ENCODE data around the gene CUEDC1.

CUEDC1 gene, protein sequence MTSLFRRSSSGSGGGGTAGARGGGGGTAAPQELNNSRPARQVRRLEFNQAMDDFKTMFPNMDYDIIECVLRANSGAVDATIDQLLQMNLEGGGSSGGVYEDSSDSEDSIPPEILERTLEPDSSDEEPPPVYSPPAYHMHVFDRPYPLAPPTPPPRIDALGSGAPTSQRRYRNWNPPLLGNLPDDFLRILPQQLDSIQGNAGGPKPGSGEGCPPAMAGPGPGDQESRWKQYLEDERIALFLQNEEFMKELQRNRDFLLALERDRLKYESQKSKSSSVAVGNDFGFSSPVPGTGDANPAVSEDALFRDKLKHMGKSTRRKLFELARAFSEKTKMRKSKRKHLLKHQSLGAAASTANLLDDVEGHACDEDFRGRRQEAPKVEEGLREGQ

GRCh38 chr17:57955183-57955931, at the start of gene CUEDC1:
Gene CUEDC1 (minus strand): TSS chr17:57955412. CDS start chr17:57885564, 69,848 bp downstream.
- DNase-seq (ENCODE audit: low read depth) = peak; percentile 58

GRCh38 chr17:58004060-58004459, 48.8 kb upstream of the CUEDC1 start:
- no peak for DNase-seq (ENCODE audit: low read depth)

GRCh38 chr17:58002973-58003372, 47.8 kb upstream of the CUEDC1 start:
- DNase-seq (ENCODE audit: low read depth) = no peak

DNA sequence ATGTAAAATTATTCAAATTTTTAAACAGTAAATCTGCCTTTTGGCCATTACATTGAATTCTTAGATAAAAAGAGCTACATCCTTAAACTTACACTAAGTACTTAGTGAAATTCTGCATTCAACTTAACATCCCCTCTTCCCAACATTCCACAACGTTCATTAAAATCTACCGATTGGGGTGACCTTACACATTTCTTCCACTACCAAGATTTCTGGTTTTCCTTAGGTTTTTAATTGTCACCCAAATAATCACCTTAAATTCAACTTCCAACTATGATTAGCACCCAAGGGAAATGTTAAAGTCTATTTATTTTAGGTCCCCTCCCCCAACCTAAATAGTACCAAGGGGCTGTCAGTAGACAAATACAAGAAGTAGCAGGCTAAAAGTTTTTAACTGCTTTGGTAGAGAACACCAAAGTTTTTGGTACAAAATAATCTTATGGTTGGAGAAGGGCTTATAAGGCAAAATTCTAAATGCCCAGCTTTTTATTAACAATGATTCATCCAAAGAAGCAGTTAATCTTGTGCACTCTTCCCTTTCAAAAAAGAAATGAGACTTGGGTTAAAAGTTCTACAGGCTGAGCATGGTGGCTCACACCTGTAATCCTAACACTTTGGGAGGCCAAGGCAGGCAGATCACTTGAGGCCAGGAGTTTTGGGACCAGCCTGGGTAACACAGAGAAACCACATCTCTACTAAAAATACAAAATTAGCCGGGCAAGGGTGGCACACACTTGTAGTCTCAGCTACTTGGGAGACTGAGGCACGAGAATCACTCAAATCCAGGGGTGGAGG, 47.1 kb upstream of the CUEDC1 start:
- DNase-seq (ENCODE audit: low read depth) = no peak

- no peak for DNase-seq (ENCODE audit: low read depth)
Observed at GRCh38 chr17:58001461-58002124, 46.4 kb upstream of the CUEDC1 start.

GRCh38 chr17:57999496-58000017, 44.3 kb upstream of the CUEDC1 start:
- DNase-seq (ENCODE audit: low read depth) = no peak

DNA sequence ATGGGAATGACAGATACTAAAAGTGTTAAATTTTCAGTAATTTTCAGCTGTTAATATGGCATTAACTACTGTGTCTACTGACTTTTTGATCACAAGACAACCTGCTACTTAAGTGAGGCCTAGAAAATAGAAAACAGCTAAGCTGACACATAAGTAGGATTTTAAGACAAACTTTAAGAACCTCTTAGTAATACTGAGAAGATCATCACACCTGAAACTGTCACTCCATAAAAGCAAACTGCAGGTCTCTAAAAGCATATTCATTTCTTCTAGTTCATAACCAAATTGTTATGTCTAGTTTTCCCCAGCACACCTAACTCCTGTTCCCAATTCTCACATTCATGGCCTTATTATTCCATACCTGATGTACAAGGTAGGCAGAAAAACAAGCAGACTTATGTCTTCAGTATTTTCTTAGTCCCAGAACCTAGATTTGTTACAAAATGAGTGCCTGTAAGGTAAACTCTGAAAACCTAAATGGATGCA, 43.8 kb upstream of the CUEDC1 start:
- no peak for DNase-seq (ENCODE audit: low read depth)

DNA sequence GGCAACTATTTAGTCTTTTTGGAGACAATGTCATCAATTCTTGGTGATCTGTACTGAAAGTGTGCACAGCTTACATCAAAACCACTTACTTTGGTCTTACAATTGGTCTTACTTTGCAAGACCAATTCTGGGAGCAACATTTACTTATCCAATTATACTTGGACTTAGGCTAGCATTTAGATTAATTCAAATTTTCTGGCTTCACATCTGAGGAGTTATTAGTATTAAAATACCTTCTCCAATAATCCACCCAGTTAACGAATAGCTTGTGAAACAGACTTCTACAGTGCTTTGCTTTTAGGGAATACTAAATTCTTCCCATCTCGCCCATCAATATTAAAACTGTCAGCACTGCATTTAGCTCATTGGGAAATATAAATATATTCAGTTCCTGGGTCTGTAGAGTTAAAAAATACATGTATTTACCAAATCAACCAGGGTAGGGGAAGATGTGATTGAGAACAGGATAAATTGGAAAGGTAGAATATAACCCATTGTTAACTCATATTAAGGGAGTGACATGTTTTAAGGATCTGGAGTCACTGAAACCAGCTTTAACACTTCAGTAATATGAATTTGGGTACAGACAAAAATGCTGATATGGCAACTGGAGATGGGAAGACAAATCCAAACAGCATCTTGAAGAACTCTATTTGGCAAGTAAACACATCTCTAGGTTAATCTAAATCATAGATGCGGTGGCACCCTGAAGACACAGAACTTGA, 42.0 kb upstream of the CUEDC1 start:
- DNase-seq (ENCODE audit: low read depth) = no peak

GRCh38 chr17:57995076-57995956, 40.1 kb upstream of the CUEDC1 start:
- peak; percentile 30 for DNase-seq (ENCODE audit: low read depth)

DNA sequence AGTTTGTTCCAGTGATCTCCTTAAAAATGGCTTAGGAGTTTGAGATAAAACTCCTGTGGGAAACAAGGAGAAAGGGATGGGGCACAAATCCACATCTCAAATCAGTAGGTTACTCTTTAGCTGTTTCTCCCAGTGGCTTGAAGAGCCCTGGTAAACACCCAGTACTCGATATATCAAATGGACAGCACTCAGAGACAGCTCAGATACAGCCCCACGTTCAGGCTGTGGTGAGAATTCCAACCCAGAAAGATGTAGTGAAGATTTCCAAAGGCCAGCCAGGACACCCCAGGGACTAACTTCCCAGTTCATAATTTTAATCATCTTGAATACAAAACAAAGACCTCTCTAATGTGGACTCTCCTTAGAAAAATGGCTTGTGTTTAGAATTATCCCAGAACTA, 39.2 kb upstream of the CUEDC1 start:
- DNase-seq (ENCODE audit: low read depth) = no peak

- no peak for DNase-seq (ENCODE audit: low read depth)
Observed at GRCh38 chr17:57993471-57994365, 38.5 kb upstream of the CUEDC1 start.

DNA sequence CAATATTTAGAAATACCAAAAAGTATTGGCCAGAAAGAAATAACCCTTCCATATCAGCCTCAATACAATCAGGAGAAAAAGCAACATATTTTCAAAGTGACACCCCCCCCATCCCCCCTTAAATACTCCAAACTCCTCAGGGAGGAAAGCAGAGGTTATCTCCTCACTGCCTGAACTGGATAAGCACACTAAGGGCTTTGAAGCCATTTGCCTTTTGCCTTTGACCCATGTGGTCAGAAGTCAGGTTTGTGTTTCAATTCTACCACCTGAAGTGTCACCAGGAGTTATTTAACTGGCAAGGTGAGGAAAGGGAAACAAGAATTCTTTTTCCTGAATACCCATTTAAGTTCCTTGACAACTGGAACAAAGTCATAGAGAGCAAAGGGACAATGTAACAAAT, 36.3 kb upstream of the CUEDC1 start:
- no peak for DNase-seq (ENCODE audit: low read depth)

- DNase-seq (ENCODE audit: low read depth) = no peak
Observed at GRCh38 chr17:57990037-57990436, 34.8 kb upstream of the CUEDC1 start.

DNA sequence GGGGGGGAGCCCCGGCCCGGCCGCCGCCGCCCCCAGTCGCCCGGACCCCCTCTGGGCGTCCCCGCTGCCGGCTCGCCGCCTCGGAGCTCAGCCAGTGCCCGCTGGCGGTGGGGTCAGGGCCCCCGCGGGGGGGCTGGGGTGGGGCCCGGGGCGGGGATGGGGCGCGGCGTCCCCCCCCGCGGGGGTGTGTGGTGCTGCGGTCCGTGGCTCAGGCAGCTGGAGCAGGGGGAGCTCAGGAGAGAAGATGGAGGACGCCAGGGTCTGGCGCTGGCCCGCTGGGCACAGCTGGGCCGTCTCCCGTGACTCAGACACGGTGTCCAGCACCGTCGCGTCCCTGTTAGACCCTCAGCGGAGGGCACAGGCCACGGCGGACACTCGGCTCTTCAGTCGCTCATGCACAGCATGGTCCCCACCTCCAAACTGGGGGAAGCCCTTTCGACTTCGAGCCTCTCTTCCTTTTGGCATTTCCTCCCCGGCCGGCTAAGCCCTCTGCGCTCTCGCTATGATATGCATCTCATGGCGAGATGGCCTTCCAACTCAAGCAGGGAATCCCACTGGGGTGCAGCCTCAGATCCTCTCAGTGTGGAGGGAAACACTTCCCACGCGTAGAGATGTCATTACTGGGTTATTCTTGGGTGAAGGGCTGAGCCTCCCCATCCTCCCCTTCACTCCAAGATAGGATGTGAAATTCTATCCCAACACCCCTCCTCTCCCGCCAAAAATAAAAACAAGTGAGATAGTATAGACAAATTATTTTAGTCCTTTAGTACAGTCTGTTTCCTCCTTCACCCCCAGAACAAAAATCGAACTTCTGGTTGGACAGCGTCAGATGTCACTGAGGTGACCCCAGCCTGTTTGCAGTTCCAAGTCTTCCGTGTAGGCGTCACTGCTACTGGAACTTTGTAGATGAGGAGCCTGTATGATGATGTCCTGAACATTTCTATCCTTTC, 33.4 kb upstream of the CUEDC1 start:
- DNase-seq (ENCODE audit: low read depth) = peak; percentile 4

DNA sequence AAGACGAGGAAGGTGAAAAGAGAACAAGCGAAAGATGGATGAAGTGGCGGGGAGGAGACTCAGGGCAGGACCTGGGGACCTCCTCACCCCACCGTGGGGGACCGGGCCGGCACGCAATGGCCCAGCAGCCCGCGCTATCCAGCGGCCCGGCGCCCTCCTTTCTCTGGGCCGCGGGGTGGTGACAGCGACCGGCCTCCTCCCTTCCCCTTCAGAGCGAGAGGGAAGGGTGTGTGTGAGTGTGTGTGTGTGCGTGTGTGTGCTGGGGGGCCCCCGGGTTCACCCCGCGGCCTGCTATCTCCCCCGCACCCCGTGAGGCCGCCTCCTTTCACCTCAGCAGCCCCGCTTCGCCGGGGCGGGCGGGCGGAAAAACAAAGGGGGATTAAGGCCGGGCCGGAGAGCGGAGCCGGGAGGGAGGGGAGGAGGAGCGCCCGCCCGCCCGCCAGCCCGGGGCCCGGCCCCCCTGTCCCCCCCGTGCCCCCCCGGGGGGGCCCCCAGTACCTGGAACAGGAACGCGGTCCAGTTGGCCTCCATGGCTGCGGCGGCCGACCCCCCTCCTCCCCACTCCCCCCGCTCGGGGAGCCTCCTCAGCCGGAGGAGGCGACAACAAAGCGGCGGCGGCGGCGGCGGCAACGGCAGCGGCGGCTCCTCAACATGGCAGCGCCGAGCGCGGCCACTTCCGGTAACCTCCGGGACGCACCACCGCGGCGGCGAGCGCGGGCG, 32.5 kb upstream of the CUEDC1 start, which contains the start of gene VEZF1:
TSS of gene VEZF1 (minus strand) at position 674 of the 720 bp plus-strand sequence. CDS start at position 531, 143 bp downstream.
- DNase-seq (ENCODE audit: low read depth) = peak; percentile 73

DNA sequence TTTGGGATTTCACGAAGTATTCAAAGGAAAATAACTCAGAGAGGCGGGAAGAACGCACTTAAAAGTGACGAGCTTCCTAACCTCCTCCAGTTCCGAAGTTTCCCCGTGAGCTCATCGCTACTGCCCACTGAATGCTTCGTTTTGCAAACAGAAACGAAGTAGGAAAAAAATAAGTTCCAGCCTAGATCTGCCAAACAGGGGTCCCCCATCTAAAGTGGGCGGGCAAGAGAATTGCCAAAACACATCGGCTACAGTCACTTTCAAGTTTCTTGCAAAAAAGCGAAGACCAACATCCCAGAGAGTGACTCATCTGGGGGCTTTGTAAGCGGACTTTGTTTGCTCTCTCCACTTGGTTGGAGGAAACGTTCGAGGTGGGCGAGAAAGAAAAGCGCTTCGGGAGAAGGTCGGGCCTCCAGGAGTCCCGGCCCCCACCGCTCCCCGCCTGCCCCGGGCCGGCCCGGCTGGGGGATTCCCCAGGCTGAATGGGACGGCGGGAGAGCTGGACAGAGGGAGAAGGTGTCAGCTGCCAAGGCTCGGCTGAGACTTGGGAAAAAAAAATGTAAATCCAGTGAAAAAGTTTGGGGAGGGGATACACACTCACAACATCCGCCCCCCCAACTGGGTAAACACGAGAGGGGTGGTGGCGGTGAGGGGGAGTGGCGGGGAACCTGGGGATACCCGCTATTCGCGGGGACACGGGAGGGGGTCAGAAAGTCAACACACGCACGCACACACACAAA, 31.8 kb upstream of the CUEDC1 start:
- peak; percentile 16 for DNase-seq (ENCODE audit: low read depth)

Data from activated T-helper 9 cell treated with anti-CD3 and anti-CD28 coated beads, Interleukin-2, amount 50 U/mL, for 16 hours (primary cell).